Measurements from ENCODE around the gene SHOC2.
A peak's percentile ranks its signal among the peaks of the same experiment; 100 is the strongest.
"Not testable (repeated sequence)": the region's sequence is repeated elsewhere in the genome, so short reads cannot be mapped to it uniquely, and the experiment has no call there.

SHOC2 gene

DNA sequence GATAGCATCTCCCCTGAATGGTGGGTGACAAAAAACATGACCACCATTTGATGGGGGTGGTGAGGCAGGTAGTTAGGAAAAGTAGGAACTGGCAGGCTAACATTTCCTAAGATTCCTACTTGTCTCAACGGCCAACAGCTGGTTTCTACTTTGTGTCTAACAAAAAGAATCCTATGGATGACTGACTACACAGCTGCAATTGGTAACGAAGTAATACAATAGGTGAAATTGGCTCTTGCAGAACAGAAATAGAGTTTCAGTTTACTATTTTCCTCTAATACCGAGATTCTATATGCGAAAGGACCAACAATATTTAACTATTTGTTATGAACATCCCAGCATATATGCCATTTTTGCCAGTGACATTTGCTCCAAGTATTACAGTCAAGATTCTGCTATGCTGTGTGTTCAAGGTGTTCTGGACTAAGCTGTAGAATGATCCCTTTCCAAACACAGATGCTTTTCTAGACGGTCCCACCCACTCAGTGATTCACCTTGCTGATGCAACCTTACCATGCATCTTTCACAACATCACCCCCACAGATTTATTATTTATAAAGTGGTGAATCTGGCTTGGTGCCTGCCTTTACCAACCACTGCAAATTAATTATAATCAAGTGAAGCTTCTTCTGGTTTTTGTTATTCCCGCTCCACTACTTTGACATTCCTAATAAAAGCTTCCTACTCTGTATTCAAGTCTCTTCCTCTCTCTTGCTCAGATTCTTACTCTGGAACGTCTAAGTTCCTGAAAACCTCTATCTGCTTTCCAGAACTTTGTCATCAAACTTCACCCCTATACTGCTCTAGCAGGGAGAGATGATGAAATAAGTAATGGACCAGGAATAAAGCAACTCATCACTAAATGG lies 17.2 kb upstream of the SHOC2 start:
- DNase-seq: no peak

DNA sequence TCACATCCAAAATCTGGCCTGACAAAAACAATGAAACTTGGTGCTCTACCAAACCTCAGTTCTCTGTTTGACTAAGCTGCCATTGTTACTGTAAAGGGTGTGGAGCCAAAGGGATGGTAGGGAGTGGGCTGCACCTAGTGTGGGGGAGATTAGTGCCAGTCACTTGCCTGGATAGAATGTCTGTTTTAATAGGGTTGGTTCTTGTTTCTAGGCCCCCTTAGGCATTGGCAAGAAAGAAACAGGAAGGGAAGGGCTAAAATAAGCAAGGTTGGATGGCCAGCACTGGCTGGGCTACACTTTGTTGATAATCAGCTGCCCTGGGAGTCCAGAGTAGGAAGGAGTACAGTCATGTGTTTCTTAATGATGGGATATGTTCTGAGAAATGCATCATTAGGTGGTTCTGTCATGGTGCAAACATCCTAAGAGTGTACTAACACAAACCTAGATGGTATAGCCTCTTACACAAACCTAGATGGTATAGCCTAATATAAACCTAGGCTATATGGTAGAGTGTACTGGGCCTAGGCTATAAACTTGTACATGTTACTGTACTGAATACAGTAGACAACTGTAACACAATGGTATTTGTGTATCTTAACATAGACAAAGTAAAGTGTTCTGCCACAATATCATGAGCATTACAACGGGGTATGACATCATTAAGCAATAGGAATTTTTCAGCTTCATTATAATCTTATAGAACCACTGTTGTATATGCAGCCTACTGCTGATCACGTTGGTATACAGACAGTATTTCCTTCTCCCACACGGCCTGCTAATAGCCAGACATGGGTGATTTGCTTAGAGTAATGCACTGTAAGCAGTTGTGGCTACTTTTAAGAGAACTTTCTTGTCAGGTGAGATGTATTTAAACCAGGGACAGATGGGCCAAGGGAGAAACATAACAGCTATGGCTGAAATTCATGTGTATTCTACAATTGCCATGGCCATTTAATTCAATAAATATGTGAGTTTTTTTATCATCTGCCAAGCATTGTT lies 15.8 kb upstream of the SHOC2 start:
- DNase-seq: peak in 1 of 5 experiments; percentile 57

DNA sequence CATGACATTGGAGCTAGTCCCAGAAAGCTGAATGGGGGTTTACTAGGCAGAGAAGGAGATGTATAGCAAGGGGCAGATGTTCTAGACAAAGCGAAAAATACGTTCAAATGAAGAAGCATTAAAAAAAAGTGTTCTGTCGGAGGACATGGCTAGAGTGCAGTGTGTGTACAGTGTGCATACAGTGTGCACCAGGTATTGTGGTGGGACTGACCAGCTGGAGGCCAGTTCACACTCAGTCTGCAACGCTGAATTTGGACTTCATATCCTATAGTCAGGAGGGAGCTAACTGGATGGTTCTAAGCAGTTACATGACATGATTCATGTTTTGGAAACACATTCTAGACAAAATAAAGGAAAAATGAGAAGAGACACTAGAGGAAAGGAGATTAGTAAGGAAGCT lies 9.3 kb upstream of the SHOC2 start:
- no peak for DNase-seq

DNA sequence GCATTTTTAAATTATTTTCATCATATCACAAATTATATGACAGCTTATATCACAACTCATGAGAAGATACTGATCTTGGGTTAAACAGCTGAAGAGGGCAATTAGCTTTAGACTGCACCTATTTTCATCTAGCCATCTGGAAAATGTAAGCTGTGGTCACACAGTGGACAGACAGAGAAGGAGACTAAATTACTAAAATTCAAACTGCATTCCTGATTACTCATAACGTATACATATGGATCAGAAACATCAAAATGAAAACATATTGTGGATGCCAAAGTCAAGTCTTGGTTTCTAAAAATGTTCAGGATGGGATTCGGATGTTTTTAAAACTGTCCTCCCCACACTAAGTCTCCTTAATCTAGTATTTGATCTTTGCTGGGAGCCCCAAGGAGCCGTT lies 7.0 kb upstream of the SHOC2 start:
- DNase-seq: no peak

DNA sequence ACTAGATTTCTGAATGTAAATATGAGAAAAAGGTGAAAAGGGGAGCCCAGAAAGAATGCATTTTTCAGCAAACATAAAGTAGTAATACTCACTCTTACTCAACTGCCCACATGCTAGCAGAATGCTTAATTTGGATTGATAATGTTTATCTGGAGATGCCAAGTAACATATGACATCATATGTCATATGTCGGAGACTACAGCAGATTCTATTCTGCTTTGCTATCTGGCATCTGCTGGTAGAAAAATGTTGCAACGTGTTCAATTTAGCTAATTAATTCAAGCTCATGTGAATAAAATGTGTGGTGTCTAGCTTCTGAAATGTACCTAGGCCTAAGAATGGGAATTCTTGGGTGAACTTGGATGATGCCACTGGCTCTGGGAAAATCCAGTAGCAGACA lies 5.0 kb upstream of the SHOC2 start:
- no peak for DNase-seq

DNA sequence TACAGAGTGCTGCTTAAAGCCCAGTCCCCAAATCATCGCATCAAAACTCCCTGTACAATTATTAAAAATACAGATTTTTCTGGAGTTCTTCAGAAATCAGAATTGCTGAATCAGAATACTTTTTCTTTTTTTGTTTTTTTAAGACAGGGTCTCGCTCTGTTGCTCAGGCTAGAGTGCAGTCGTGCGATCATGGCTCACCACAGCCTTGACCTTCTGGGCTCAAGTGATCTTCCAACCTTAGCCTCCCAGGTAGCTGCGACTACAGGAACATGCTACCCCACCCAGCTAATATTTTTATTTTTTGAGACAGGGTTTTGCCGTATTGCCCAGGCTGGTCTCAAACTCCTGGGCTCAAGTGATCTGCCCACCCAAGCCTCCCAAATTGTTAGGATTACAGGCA lies 4.4 kb upstream of the SHOC2 start:
- no peak for DNase-seq

DNA sequence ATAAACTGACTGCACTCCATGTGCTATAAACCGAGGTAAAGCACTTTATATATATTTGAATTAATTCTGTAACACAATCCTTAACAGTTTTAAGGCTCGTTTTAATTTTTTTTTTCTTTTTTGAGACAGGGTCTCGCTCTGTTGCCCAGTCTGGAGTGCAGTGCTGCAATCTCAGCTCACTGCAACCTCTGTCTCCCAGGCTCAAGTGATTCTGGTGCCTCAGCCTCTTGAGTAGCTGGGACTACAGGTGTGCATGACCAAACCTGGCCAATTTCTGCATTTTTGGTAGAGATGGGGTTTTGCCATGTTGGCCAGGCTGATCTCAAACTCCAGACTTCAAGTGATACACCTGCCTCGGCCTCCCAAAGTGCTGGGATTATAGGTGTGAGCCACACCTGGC lies 3.8 kb upstream of the SHOC2 start:
- DNase-seq: not testable (repeated sequence)

DNA sequence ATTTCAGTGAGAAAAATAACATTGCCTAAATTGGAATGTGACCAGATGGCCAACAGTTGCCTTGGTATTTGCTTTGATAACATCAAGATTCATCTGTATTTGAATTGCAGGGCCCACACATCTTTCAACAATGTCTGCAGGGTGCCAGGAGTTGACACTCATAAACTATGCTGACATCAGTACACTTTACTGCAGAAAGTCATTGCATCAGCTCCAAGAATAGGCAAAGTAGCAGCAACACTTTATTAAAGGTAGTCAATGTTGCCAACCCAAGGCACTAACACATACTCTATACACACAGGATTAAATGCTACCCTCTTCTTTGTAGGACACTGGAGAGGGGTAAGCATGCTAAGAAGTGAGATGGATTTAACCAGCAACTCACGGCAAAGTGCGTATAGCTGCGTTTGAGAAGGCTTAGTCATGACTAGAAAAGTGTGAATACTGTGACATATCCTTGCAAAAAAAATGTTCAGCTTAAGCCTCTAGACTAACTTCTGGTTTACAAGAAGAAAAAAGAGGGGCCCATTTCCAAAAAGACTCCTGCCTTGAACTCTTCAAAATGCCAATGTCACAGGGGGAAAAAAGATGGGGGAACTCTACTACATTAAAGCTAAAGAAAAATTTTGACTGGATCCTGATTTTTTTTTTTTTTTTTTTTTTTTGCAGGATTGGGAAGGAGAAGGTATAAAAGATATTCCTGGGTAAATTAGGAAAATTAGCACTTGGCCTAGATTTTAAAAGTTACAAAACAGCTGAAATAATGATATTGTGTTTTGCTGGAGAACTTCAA lies 2.7 kb upstream of the SHOC2 start:
- no peak for DNase-seq

DNA sequence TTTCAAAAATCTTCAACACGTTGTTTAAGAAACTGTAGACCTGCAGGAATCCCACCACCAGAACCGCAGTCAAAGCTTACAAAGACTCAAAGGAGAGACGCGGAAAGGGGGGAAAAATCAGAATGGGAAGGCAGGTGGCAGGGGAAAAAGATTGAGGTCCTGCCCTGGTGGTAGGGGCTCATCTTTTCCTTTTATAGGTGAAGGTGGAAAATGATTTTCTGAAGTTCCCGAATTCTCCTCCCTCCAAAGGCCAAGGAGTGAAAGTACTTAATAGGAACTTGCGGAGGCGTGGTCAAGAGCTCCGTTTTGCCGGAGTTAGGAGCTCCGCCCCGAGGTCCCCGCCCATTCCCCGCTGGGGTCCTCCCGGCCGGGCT lies 1.1 kb upstream of the SHOC2 start:
- peak in 4 of 5 experiments; percentile 62 to 83 (median 74) for DNase-seq

DNA sequence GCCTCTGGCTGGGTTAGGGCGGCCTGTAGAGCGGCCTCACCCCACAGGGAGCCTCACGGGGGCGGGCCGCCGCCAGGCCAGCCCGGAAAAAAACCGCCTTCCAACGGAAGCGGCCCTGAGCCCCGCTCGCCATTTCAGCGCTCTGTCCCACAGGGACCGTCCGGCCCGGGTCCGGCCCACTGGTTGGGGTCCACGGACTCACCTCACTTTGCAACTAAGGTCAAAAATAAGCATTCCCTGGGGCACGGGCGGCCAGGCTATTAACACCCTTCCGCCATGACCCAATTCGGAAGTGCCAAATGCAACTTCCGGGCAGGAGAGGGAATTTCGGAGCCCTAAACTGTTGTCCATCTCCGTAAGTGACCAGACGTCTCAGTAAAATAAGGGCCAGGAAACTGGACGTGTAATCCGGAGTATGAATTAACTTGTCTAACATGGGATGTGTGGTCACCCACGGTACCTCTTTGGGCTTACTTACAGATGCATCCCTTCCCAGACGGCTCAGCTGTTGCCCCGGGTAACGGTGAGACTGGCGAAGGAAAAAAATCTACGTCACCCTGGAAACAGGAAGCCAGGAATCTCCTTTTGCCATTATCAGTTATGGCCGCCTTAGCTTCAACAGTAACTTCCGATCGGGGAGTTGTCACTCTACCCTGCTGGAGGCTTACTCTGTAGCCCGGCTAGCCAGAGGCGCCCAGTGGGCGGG lies 608 bp upstream of the SHOC2 start, which contains the start of gene BBIP1:
BBIP1 (minus strand) TSS at position 538 of the 706 bp plus-strand sequence. CDS start 1,023 bp downstream, outside the sequence.
- peak in 1 of 5 experiments; percentile 91 for DNase-seq

DNA sequence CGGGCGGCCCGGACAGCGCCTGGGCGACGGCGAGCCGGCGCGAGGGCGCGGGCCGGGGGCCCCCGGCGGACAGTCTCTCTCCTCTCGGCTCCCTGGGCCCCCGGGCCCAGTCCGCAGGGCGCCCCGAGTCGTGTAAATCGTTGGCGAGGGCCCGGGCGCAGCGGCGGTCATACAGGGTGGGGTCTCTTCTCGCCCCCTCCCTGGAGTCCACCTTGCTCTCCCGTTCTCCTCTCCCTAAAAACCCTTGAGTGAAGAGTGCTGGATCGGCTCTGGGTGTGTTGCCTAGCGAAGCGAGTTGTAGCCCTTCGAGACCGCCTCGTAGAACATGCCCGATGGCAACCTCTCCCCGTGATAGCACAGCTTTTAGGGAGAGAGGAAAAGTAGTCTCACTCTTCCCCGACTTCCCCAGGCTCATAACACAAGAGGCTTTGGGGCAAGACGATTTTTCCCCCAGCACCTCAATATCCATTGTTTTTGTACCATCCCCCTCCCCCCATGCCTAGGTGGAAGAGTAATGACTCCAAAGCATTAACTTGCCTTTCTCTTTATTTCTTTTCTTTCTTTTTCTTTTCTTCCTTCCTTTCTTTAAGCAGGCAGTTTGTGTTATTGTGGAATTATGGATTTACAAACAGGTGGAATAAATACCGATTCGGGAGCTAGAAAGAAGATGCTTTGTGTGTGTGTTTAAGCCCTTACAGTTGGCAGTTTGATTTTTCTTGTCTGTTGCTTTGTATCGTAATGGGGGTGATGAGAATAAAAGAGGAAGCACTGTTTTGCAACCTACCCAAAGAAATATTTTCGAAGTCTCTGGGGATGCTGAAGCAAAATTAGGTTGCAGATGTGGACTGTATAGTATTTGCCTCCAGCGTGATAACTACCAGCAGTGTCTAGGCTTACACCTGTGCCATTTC lies 822 bp downstream of the SHOC2 start:
- peak in 1 of 5 experiments; percentile 42 for DNase-seq

DNA sequence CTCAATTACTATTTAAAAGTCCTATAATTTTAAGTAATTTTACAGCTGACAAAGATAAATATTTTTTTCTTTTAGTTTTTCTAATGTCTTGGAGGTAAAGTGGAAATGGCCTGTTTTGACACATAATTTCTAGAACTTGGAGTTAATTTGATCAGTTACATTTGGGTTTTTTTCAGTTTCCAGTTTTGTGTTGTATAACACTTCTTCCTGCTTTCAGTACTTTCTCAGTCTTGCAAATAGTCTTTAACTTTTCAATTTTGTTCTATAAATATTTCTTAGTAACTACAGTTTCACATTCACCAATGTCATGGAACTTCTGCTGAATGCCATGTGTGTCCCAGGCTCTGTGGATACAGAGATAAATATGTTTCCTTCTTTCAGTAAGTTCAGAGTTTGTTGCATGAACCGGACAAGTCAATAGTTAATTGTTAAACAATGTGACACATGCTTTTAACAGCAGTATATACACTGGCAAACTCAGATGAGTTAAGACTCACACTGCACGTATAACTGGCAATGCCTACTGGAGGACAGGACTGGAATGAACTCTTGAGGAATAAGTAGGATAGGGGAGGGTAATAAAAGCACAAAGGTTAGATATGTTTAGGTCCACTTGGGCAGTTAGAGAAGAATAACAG lies 4.6 kb downstream of the SHOC2 start:
- no peak for DNase-seq

DNA sequence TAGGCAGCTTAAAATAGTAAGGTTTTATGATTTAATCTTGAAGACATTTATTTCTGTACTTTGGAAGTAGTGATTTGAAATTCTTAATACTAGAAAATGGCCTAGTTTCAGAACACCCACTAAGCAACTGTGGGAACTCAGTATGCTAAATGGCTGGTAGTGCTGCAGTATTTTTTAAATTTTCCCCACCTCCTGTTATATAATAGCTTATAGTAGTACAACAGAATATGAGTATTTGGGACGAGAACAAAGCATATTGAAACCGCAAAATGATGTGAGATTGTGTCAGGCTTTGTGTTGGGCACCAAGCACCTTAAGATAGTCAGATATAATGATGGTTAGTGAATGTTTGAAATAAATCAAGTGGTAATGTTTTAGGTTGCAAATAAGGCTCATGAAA lies 8.1 kb downstream of the SHOC2 start:
- DNase-seq: no peak

DNA sequence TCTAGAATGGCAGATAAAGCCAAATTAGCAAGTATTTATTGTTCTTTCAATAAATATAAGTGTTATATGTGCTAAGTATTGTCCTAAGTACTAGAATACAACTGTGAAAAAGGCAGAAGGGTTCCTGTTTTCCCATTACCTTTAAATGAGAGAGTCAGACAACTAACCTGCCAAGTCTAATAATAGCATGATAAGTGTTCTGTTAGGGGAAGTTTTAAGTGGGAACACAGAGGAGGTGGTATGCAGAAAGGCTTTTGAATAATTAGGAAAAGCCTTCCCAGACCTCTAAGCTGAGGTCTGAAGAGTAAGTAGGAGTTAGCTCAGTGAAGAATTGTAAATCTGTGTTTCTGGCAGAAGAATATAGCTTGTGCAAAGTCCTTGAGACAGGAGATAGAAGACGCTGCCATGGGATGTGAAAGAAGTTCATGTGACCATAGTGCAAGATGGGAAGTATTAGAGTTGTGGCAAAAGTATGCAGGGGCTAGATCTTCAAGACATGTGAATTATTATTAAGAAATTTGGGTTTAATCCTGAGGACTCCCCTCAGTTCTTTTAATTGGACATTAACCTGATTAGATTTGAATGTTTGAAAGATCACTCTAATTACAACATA lies 12.5 kb downstream of the SHOC2 start:
- no peak for DNase-seq

DNA sequence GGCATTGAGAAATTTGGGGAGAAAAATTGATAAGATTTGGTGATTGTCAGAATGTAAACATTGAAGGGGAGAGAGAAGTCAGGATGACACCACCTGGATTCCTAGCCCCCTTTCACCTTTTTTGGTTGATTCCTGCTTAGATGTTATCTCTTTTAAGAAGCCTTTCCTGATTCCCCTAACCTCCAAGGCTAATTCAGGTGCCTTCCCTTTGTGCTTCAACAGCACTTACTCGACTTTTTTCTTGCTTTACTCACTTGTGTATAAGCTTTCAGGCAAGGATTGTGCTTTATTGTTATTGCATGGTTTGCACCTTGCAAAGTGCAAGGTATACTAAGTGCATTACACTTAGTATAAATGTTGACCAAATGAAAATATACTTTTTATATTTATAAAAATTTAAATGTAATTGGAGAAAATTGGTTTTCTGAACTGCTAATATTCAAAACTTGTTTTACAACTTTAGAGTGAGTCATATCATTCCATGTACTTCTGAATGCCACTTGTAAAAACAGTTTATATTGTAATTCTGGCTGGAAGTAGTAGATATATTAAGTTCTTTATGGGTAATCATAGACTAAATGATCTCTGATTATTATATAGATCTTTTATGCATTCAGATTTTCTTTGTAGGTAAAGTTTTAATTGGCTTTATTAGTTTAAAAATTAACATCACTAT lies 13.2 kb downstream of the SHOC2 start:
- no peak for DNase-seq

DNA sequence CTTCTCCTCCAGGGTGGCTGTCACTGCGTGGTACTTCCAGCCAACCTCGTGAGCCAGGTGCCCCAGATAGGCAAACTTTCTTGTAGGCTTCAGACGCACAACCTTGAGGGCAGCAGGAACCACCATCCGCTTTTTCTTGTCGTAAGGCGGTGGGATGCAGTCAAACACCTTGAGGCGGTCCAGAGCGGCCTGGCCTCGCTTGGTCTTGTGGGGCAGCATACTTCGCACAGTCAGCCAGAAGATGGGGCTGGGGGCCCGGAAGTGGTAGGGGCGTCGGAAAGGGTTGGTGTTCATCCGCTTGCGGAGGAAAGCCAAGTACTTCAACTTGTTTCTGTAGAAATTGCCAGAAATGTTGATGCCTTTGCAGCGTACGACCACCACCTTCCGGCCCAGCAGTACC lies 17.4 kb downstream of the SHOC2 start:
- DNase-seq: no peak

DNA sequence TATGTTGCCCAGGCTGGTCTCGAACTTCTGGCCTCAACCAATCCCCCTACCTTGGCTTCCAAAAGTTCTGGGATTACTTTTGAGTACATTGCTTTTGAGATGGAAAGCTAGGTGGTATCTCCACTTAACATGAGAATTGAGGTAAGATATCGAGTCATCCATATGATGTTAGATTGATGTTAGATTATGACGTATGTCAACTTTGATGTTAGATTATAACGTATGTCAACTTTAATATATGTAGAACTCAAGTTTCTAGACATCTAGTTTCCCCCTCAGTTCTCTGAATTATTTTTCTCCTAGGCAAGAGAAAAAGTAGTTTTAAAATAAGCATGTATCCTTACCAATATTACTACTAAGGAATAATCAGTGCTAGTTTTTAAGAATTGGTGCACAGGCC lies 20.0 kb downstream of the SHOC2 start:
- no peak for DNase-seq

DNA sequence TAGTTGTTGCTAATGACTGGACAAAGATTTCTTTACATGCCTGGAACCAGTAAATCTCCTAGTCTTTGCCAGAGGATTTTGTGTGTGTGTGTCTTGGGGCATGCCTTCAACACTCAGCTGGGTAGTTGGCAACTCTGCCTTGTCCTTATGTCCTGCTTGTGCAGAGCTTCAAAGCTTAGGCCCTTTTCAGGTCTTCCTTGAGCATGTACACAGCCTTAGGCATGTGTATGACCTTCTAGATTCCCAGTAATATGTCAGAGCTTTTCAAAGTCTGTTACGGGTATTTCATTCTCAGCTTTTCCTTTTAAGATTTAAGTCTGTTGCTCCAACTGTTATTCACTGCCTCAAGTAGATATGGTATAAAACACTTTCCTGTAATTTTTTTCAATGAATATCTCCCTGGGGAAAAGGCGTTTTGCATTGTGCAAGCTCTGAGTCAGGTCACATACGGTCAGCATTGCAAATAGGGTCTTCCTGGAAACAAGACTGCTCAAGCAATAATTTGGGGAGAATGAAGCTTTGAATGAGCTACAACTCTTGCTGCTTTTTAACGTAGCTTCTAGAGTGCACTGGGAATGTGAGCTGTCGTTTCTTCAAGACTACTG lies 25.5 kb downstream of the SHOC2 start:
- DNase-seq: no peak

DNA sequence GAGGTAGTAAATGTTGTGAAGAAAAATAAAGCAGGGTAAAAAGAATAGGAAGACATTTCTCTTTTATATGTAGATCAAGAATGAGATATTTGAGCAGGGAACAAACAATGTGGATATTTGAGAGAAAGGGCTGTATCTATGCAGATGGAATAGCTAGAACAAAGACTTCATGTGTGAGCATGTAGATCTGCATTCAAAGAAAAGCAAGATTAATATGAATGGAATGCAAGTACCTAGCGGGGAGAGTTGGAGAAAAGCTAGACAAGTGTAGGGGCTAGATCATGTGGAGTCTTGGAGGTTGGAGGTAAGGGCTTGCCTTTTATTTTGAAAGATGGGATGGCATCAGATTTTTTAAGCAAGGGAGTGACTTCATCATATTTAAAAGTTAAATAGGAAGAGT lies 27.1 kb downstream of the SHOC2 start:
- DNase-seq: no peak
